Measurements from ENCODE around the gene PARD3B. TPM values are rescaled to one million over a fixed set of nuclear protein-coding genes. Genes with fewer than 3 reads are reported as not detected.

PARD3B gene
- polyA plus RNA-seq, 1 donor: 14.0 TPM

DNA sequence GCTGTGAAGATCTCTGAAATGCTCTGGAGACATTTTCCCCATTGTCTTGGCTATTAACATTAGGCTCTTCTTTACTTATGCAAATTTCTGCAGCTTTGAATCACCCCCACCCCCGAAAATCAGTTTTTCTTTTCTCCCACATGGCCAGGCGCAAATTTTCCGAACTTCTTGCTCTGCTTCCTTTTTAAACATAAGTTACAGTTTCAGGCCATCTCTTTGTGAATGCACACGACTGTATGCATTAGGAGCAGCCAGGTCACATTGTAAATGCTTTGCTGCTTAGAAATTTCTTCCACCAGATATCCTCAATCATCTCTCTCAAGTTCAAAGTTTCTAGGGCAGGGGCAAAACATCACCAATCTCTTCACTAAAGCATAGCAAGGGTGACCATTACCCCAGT is 106.8 kb downstream of the PARD3B start:
- Histone ChIP-seq H3K27ac (ENCODE audit: low read length) (no peak overlapping the region), H3K36me3 (ENCODE audit: control insufficient read depth, insufficient read depth, low read length) (no peaks in the 10 kb centered on the region), H3K4me1 (ENCODE audit: control insufficient read depth, insufficient read depth, low read length) (no peaks in the 10 kb centered on the region), H3K4me3 (ENCODE audit: low read length) (no peak overlapping the region), H3K9me3 (ENCODE audit: control insufficient read depth, low read depth, low read length) (peaks cover 6% of the 10 kb centered on the region), H3K27me3 (ENCODE audit: control insufficient read depth, insufficient read depth, low read length) (no peaks in the 10 kb centered on the region)
- no peak for DNase-seq
- no CpG with 5 or more reads among the region's 4 CpGs for WGBS (ENCODE audit: insufficient coverage, low lambda C conversion rate)

DNA sequence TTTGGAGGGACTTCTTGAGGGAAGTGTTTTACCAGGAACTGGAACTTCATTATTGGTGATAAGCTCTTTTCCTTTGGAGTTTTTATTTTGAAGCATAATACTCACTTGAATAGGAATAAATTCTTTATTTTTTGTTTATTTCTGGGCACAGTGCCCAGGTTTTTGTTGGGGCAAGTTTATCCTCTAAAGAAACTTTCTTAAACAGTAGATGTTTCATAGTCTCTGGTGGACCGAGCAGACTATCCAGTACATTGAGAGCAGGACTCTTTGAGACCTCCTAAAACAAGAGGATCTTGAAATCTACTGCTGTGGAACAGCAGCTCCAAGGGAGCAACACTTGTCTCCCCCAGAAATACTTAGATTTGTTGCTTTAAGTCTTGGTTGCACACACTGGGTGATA is 109.4 kb downstream of the PARD3B start:
- H3K4me1 ChIP-seq (ENCODE audit: control insufficient read depth, insufficient read depth, low read length): no peaks in the 10 kb centered on the region
- WGBS (ENCODE audit: insufficient coverage, low lambda C conversion rate): no CpG with 5 or more reads among the region's 1 CpG
- peaks cover 6% of the 10 kb centered on the region for H3K9me3 ChIP-seq (ENCODE audit: control insufficient read depth, low read depth, low read length)
- H3K27ac ChIP-seq (ENCODE audit: low read length): no peak overlapping the region
- H3K36me3 ChIP-seq (ENCODE audit: control insufficient read depth, insufficient read depth, low read length): no peaks in the 10 kb centered on the region
- no peaks in the 10 kb centered on the region for H3K27me3 ChIP-seq (ENCODE audit: control insufficient read depth, insufficient read depth, low read length)
- no peak overlapping the region for H3K4me3 ChIP-seq (ENCODE audit: low read length)
- no peak for DNase-seq

DNA sequence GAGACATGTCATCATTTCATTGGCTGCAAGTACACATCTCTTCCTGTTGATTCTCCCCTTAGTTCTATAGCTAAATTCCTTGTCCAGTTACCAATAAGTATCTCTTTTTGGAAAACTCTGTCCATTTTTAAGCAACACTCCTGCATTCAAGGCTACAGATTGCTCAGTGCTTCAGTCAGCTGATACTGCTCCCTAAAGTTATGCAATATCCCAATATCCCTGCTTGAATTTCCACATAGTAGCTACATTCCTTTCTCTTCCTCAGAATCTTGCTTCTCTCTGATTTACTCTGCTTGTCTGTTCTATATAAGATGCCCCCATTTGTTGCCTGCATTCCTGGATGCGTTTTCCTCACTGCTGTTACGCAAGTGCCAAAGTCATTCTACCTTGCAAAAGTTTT is 109.8 kb downstream of the PARD3B start:
- H3K4me1 ChIP-seq (ENCODE audit: control insufficient read depth, insufficient read depth, low read length): no peaks in the 10 kb centered on the region
- DNase-seq: no peak
- no peak overlapping the region for H3K27ac ChIP-seq (ENCODE audit: low read length)
- H3K4me3 ChIP-seq (ENCODE audit: low read length): no peak overlapping the region
- no peaks in the 10 kb centered on the region for H3K36me3 ChIP-seq (ENCODE audit: control insufficient read depth, insufficient read depth, low read length)
- H3K27me3 ChIP-seq (ENCODE audit: control insufficient read depth, insufficient read depth, low read length): no peaks in the 10 kb centered on the region
- peaks cover 6% of the 10 kb centered on the region for H3K9me3 ChIP-seq (ENCODE audit: control insufficient read depth, low read depth, low read length)
- WGBS (ENCODE audit: insufficient coverage, low lambda C conversion rate): 100% methylated on average over 2 of the region's 2 CpGs

DNA sequence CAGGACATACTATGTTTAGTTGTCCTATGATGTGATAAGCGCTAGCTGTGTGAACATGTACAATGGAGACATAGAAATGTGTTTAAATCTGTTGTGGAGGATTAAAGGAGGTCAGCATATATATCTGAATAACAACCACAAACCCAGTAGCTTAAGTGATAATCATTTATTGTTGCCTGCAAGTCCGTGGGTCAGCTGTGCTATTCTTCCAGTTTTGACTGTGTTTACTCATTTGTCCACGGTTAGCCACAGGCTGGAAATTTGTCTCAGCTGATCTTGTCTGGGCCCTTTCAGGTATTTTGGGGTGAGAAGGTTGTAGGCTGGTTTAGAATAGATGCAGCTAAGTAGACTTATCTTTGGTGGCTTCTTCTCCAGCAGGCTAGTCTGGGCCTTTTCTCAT is 110.4 kb downstream of the PARD3B start:
- H3K27me3 ChIP-seq (ENCODE audit: control insufficient read depth, insufficient read depth, low read length): no peaks in the 10 kb centered on the region
- no peaks in the 10 kb centered on the region for H3K4me1 ChIP-seq (ENCODE audit: control insufficient read depth, insufficient read depth, low read length)
- no peak overlapping the region for H3K27ac ChIP-seq (ENCODE audit: low read length)
- no peaks in the 10 kb centered on the region for H3K36me3 ChIP-seq (ENCODE audit: control insufficient read depth, insufficient read depth, low read length)
- no peak overlapping the region for H3K4me3 ChIP-seq (ENCODE audit: low read length)
- DNase-seq: no peak
- peaks cover 6% of the 10 kb centered on the region for H3K9me3 ChIP-seq (ENCODE audit: control insufficient read depth, low read depth, low read length)
- no CpG with 5 or more reads among the region's 3 CpGs for WGBS (ENCODE audit: insufficient coverage, low lambda C conversion rate)

DNA sequence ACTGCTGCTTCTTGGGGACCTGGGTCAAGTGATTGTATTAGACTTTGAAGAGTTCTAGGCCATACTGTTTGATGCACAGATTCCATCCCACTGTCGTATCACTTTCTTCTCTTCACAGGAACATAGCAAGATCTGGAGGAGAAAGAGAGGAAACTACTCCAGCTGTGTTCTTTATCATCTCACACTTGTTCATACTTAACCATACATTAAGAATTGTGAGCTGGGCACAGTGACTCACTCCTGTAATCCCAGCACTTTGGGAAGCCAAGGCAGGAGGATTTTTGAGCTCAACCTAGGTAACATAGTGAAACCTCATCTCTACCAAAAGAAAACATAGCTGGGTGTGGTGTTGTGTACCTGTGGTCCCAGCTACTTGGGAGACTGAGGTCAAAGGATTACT is 111.7 kb downstream of the PARD3B start:
- H3K27me3 ChIP-seq (ENCODE audit: control insufficient read depth, insufficient read depth, low read length): no peaks in the 10 kb centered on the region
- no peaks in the 10 kb centered on the region for H3K36me3 ChIP-seq (ENCODE audit: control insufficient read depth, insufficient read depth, low read length)
- no peak overlapping the region for H3K4me3 ChIP-seq (ENCODE audit: low read length)
- no peaks in the 10 kb centered on the region for H3K9me3 ChIP-seq (ENCODE audit: control insufficient read depth, low read depth, low read length)
- no CpG with 5 or more reads among the region's 1 CpG for WGBS (ENCODE audit: insufficient coverage, low lambda C conversion rate)
- DNase-seq: no peak
- H3K4me1 ChIP-seq (ENCODE audit: control insufficient read depth, insufficient read depth, low read length): no peaks in the 10 kb centered on the region
- no peak overlapping the region for H3K27ac ChIP-seq (ENCODE audit: low read length)

DNA sequence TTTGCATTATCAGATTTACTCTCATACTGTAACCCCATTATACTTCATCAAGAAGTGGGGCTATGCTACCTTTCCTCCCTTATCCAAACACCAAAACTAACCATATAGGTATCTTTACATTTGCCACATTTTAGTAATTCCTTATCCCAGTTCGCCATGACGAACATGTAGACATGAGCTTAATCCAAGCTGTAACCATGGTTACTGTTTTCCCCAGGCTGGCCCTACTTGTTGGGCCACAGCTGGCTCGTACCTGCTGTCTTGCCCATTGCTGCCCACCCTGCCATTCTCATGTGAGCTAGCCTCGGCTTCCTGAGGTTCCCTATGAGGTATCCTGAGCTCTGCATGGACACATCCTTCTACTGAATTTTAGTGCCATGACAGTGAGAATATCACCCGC is 117.7 kb downstream of the PARD3B start:
- DNase-seq: no peak
- H3K36me3 ChIP-seq (ENCODE audit: control insufficient read depth, insufficient read depth, low read length): no peaks in the 10 kb centered on the region
- no peaks in the 10 kb centered on the region for H3K27me3 ChIP-seq (ENCODE audit: control insufficient read depth, insufficient read depth, low read length)
- H3K4me1 ChIP-seq (ENCODE audit: control insufficient read depth, insufficient read depth, low read length): no peaks in the 10 kb centered on the region
- no peaks in the 10 kb centered on the region for H3K9me3 ChIP-seq (ENCODE audit: control insufficient read depth, low read depth, low read length)
- no peak overlapping the region for H3K4me3 ChIP-seq (ENCODE audit: low read length)
- no CpG with 5 or more reads among the region's 5 CpGs for WGBS (ENCODE audit: insufficient coverage, low lambda C conversion rate)
- H3K27ac ChIP-seq (ENCODE audit: low read length): no peak overlapping the region

DNA sequence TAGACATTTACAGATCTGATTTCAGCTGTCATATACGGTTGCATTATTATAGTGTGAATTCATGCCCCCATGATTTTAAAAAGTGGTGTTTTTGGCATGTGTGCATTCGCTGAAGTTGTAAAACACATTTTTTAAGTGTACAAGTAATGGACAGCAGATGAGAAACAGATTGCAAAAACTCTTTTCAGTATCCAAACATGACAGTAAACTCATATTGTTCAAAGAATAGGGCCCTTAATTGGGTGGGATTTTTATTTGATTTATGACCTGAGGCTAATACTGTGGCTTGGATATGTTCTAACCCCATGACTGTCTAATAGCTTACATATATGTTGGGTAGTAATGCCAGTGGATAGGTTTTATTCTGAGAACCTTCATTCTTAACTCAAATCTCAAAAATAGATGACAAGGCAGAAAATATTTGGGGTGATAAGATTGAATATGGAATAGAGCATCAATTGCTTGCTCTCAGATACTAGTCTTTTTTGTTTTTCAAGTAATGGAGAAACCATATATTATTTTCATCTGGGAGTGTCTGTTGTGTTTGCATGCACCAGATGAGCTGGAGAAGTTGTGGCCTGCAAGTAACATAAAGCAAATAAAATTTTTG is 118.6 kb downstream of the PARD3B start:
- WGBS (ENCODE audit: insufficient coverage, low lambda C conversion rate): no CpG with 5 or more reads among the region's 2 CpGs
- no peak for DNase-seq
- no peaks in the 10 kb centered on the region for H3K4me1 ChIP-seq (ENCODE audit: control insufficient read depth, insufficient read depth, low read length)
- H3K36me3 ChIP-seq (ENCODE audit: control insufficient read depth, insufficient read depth, low read length): no peaks in the 10 kb centered on the region
- H3K27ac ChIP-seq (ENCODE audit: low read length): no peak overlapping the region
- no peak overlapping the region for H3K4me3 ChIP-seq (ENCODE audit: low read length)
- no peaks in the 10 kb centered on the region for H3K27me3 ChIP-seq (ENCODE audit: control insufficient read depth, insufficient read depth, low read length)
- no peaks in the 10 kb centered on the region for H3K9me3 ChIP-seq (ENCODE audit: control insufficient read depth, low read depth, low read length)

DNA sequence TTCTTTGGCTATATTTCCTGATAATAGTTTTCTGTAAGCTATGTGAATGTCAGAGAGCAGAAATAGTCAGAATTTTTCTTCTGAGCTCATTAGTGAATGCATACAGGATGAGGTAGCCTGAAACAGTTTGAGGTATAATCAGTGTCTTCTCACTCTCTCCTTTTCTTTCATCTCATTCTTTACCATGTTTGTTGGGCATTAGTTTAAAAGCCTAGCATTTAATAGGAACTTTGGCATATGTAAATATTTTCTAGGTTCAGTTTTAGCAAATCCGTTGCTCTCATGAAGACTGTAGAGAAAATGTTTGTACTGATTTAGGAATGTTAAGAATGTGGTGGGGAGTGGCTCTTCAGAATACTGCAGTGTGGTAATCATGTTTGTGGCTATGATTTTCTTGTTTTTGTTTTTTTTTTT is 119.4 kb downstream of the PARD3B start:
- no peak overlapping the region for H3K27ac ChIP-seq (ENCODE audit: low read length)
- H3K27me3 ChIP-seq (ENCODE audit: control insufficient read depth, insufficient read depth, low read length): no peaks in the 10 kb centered on the region
- DNase-seq: no peak
- no peaks in the 10 kb centered on the region for H3K9me3 ChIP-seq (ENCODE audit: control insufficient read depth, low read depth, low read length)
- no peaks in the 10 kb centered on the region for H3K36me3 ChIP-seq (ENCODE audit: control insufficient read depth, insufficient read depth, low read length)
- 33% methylated on average over 1 of the region's 1 CpG for WGBS (ENCODE audit: insufficient coverage, low lambda C conversion rate)
- H3K4me1 ChIP-seq (ENCODE audit: control insufficient read depth, insufficient read depth, low read length): no peaks in the 10 kb centered on the region
- no peak overlapping the region for H3K4me3 ChIP-seq (ENCODE audit: low read length)

DNA sequence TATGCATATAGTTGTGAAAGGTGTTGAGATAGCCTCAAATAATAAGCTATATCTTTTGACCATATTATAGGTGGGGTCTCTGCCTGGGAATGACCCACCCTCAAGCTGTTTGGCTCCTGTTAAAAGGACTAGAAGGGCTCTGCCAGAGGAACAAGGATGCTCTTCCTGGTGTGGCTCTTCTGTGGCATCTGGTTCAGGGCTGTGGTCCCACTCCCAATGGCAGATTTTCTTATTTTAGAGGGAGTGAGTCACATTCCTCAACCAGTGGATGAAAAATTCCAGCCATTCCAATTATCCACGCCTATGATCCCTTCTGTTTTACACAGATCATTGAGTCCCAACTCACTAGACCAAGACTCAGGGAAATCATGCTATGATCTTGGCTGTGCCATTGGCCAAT is 119.9 kb downstream of the PARD3B start:
- no peak overlapping the region for H3K27ac ChIP-seq (ENCODE audit: low read length)
- no peaks in the 10 kb centered on the region for H3K9me3 ChIP-seq (ENCODE audit: control insufficient read depth, low read depth, low read length)
- no peaks in the 10 kb centered on the region for H3K36me3 ChIP-seq (ENCODE audit: control insufficient read depth, insufficient read depth, low read length)
- H3K4me3 ChIP-seq (ENCODE audit: low read length): no peak overlapping the region
- WGBS (ENCODE audit: insufficient coverage, low lambda C conversion rate): no CpG with 5 or more reads among the region's 1 CpG
- no peaks in the 10 kb centered on the region for H3K4me1 ChIP-seq (ENCODE audit: control insufficient read depth, insufficient read depth, low read length)
- DNase-seq: no peak
- H3K27me3 ChIP-seq (ENCODE audit: control insufficient read depth, insufficient read depth, low read length): no peaks in the 10 kb centered on the region

DNA sequence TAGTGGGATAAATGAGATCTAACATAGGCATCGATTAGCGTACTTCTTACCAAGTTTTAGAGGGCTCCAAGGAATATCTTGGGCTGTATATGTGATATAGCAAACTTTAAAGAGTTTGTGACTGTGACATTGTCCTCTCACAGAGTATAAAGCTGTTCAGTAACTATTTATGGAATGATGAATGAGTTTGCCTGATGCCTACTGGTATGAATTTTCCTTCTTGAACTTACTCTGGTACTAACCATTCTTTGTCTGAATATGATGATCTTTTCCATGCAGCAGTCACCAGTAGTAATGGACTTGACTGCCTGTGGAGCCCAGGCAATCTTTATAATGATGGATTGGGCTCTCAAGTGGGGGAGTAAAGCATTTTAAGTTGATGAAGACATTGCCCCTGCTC is 120.5 kb downstream of the PARD3B start:
- H3K4me3 ChIP-seq (ENCODE audit: low read length): no peak overlapping the region
- H3K27me3 ChIP-seq (ENCODE audit: control insufficient read depth, insufficient read depth, low read length): no peaks in the 10 kb centered on the region
- no CpG with 5 or more reads among the region's 2 CpGs for WGBS (ENCODE audit: insufficient coverage, low lambda C conversion rate)
- no peaks in the 10 kb centered on the region for H3K4me1 ChIP-seq (ENCODE audit: control insufficient read depth, insufficient read depth, low read length)
- H3K9me3 ChIP-seq (ENCODE audit: control insufficient read depth, low read depth, low read length): no peaks in the 10 kb centered on the region
- H3K27ac ChIP-seq (ENCODE audit: low read length): no peak overlapping the region
- no peaks in the 10 kb centered on the region for H3K36me3 ChIP-seq (ENCODE audit: control insufficient read depth, insufficient read depth, low read length)
- no peak for DNase-seq

DNA sequence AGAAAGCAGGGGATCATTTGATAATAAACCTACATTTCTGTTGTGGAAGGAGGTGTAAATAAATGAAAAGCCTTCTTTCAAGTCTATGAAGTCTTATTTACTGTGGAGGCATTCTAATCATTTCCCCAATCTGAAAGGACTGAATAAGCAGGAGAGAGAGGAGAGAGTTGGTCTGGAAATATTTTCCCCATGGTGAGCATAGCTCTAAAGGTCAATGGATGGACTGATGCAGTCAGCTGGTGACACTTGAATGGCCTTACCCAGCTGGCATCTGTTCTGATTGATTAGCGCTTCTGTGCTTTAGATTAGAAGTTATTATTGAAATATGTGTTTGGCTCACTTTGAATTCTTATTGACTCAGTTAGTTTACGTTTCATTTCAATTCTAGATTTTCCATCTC is 122.7 kb downstream of the PARD3B start:
- WGBS (ENCODE audit: insufficient coverage, low lambda C conversion rate): 91% methylated on average over 1 of the region's 2 CpGs
- no peak overlapping the region for H3K27ac ChIP-seq (ENCODE audit: low read length)
- H3K4me1 ChIP-seq (ENCODE audit: control insufficient read depth, insufficient read depth, low read length): no peaks in the 10 kb centered on the region

More for the DNA sequence above, 122.7 kb downstream of the PARD3B start:
- Histone ChIP-seq H3K36me3 (ENCODE audit: control insufficient read depth, insufficient read depth, low read length) (no peaks in the 10 kb centered on the region), H3K4me3 (ENCODE audit: low read length) (no peak overlapping the region), H3K9me3 (ENCODE audit: control insufficient read depth, low read depth, low read length) (no peaks in the 10 kb centered on the region), H3K27me3 (ENCODE audit: control insufficient read depth, insufficient read depth, low read length) (no peaks in the 10 kb centered on the region)
- DNase-seq: no peak

Data from large intestine (tissue), 3 donors.